GM12872 (cell line): Measurements from ENCODE around the gene EDNRA.

ENCODE experiments used
- CTCF ChIP-seq: IDR thresholded peaks from 3 replicates; pipeline ENCODE4 v1.5.1; 2011; ENCODE audit warnings: low read depth, mild to moderate bottlenecking, low read length, moderate library complexity; ENCODE audit not compliant: insufficient read depth

Gene EDNRA

DNA sequence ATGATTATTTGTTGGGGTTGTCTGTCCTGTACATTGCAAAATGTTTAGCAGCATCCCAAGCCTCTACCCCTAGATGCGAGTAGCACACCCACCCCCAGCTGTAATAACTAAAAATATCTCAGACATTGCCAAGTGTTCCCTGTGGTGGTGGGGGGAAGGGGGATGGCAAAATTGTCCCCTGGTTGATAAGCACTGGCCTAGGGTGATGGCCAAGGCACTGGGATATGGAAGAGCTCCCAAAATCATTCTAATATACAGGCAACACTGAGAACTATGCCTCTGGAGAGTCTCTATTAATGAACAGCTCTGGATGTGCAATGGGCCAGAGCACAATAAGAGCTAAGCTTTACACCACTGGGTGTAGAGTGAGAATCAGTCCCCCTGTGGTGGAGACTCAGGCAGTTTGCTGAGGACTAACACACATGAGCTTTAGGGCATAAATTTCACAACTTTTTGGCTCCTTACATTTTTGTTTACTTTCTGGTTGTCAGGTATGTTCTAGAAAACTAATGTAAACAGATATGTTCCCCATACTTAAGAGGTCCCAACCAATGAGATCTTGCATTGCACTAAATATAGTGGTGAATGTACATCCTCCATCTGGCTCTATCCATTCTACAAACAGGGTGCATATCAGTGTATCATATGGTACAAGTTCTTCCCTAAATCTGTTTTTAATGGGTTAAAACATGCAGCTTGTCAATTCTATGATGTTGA is 34.5 kb downstream of the EDNRA start:
- TF ChIP-seq CTCF: no peak

- TF ChIP-seq CTCF: no peak
Observed at GRCh38 chr4:147516133-147516532, 35.2 kb downstream of the EDNRA start.

GRCh38 chr4:147518086-147518485 is 37.2 kb downstream of the EDNRA start:
- no peak for TF ChIP-seq CTCF

DNA sequence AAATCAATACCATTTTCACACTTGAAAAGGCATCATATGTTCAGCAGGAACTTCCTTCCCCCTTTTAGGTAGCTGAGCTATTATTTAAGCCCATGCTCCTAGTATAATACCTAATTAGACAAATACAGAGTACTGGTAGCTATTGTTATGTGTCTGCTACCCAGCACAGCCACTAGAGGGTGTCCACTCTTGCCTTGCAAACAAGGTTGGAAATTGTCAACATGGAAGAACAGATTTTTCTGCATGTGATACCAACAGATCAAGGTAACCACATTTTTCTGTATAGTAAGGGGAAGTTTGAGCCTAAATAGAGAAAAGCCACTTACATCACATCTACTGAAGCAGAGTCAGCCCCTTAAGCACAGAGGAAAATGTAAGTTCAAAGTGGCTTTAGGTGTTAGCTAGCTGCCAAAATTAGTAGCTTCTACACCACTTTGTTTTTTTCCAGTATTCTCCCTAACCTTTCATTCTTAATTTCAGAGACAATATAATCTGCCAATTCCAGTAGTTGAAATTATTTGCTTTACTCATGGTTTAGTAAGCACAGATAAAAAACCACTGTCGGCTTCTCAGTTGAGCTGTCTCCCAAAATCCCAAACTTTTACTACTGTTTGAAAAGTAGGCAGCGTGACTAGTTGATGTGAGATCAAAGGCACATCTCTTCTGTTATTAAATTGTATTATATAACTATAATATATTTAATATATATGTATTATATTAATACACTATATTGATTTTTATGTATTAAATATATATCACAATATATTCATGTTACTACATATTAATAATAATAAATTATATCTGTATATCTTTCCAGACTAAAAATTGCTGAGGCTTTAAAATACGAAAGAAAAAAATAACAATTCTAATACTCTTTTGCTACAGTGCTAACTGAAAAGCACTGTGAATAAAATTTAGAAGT is 38.2 kb downstream of the EDNRA start:
- TF ChIP-seq CTCF: peak; percentile 92

GRCh38 chr4:147524601-147525000 is 43.7 kb downstream of the EDNRA start:
- no peak for TF ChIP-seq CTCF

GRCh38 chr4:147525494-147526271 is 44.8 kb downstream of the EDNRA start:
- TF ChIP-seq CTCF: no peak

DNA sequence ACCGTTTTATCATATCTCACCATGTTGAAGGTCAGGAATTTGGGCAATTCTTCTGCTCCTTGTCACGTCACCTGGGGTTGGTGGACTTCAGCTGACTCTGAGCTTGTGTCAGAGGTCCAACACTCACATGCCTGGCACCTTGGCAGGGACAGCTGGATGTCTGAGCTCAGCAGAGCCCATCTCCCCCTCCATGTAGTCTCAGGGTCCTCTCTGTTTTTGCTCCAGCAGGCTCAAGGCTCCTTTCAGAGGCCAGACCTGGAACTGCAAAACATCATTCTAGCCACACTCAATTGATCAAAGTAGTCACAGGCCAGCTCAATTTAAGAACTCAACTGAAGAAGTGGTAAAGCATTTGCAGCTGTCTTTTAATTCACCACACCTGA is 45.4 kb downstream of the EDNRA start:
- peak; percentile 38; the same call in 1 of the 3 replicates for TF ChIP-seq CTCF
